GM13976 (cell line): ENCODE data around the gene PRKAG2.
A peak's percentile ranks its signal among the peaks of the same experiment; 100 is the strongest.

Experiments
- DNase-seq: peaks from one replicate; pipeline ENCODE4 v3.0.0; 2012; ENCODE audit warnings: low spot score
- in situ Hi-C: fragments of 300-500 bp; cut with MboI; formaldehyde crosslinking; loops from one replicate; pipeline ENCODE4 v1.12.0; 2022; ENCODE audit warnings: low sequenced_read_pairs, mixed read lengths, inconsistent platforms; ENCODE audit not compliant: unreplicated experiment
- TF ChIP-seq, protein P1 (sequence below): IDR thresholded peaks from 2 replicates; pipeline ENCODE4 v1.5.1; 2012; ENCODE audit warnings: borderline replicate concordance, mild to moderate bottlenecking; ENCODE audit not compliant: insufficient read depth; ENCODE audit errors: extremely low read depth, missing control alignments, control extremely low read depth

PRKAG2 gene

DNA sequence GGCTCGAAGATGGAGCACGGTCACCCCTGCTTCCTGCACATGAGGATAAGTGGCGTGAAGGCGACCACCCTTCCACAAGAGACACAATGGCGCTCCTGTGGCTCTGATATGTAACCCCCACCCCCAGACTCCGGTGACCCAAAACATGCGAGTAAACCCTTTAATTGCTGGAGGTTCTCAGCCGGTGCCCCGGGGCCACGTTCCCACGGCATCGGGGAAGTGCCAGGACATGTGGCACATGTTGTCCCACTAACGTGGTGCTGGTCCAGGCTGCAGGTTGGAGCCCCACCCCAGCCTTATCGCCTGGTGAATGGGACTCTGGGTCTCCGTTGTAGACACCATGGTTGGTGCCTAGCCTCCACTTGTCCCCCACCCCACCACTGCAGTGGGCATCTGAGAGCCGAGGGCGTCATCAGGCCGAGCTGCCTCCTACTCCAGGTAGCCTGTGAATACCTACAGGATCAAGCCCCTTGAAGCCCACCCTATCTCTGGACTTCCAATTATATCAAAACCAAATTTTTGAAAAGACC, 132.8 kb downstream of the PRKAG2 start:
- no peak for DNase-seq
- in situ Hi-C loops = no loop called here
- TF ChIP-seq, protein P1, sequence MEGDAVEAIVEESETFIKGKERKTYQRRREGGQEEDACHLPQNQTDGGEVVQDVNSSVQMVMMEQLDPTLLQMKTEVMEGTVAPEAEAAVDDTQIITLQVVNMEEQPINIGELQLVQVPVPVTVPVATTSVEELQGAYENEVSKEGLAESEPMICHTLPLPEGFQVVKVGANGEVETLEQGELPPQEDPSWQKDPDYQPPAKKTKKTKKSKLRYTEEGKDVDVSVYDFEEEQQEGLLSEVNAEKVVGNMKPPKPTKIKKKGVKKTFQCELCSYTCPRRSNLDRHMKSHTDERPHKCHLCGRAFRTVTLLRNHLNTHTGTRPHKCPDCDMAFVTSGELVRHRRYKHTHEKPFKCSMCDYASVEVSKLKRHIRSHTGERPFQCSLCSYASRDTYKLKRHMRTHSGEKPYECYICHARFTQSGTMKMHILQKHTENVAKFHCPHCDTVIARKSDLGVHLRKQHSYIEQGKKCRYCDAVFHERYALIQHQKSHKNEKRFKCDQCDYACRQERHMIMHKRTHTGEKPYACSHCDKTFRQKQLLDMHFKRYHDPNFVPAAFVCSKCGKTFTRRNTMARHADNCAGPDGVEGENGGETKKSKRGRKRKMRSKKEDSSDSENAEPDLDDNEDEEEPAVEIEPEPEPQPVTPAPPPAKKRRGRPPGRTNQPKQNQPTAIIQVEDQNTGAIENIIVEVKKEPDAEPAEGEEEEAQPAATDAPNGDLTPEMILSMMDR = no peak

DNA sequence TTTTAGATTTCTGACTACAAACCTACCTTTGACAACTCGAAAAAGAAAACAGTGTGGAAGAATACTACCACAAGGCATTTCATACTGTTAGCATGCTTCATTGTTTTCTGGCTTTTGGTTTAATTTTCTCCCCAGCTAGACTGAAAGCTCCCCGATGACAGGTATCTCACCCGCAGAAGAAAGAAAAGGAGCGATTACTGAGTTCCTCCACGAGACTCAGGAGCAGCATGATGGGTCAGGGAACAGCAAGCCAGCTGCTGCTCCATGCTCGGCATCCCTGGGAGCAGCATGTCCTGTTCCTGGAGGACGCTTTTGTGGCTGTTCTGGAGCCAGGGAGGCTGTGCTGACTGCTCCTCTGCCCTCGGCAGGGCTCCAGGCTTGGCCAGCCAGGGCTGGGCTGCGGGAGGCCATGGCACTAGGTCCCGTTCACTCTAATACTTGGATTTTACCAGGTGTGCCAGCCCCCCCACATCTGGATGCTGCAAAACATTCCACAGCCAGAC, 133.4 kb downstream of the PRKAG2 start:
- no peak for DNase-seq
- in situ Hi-C loops = no loop called here
- TF ChIP-seq, protein P1 = no peak

DNA sequence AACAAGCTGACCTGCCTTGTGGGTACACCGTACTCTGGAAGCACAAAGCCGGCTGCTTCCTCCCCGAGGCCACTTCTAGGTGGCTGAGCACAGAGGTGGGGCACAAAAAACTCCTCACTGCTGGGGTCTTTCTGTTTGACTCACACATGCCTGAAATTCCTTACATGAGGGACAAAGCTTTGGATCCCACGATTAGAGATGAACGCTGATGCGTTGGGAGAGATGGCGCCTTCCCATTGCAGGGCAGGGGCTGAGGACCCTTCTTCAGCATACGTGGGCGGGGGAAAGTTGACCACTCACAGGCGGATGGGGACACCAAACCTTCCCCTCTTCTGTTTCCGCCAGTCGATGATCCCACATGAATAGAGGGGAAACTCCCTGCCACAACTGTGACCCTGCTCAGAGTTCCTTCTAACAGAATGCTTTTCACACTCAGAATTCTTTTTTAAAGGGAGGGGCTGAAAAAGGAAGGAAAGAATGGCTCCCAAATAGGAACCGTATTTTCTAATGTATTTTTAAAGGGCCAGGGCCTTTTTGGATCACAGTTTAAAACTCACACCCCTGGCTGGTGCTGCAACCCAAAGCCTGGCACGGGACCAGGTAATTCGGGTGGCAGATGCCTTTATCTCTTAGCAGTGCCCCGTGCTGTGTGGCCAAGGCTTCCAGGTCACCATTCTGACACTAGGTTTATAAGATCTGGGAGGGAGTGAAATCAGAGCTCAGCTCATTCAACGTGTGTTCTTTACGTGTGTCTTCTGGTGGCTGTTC, 134.0 kb downstream of the PRKAG2 start:
- DNase-seq = peak; percentile 64
- in situ Hi-C loops = no loop called here
- TF ChIP-seq, protein P1 = no peak

- TF ChIP-seq, protein P1 = no peak
- no peak for DNase-seq
- in situ Hi-C loops = no loop called here
These were observed 135.3 kb downstream of the PRKAG2 start for GRCh38 chr7:151741585-151741984.

DNA sequence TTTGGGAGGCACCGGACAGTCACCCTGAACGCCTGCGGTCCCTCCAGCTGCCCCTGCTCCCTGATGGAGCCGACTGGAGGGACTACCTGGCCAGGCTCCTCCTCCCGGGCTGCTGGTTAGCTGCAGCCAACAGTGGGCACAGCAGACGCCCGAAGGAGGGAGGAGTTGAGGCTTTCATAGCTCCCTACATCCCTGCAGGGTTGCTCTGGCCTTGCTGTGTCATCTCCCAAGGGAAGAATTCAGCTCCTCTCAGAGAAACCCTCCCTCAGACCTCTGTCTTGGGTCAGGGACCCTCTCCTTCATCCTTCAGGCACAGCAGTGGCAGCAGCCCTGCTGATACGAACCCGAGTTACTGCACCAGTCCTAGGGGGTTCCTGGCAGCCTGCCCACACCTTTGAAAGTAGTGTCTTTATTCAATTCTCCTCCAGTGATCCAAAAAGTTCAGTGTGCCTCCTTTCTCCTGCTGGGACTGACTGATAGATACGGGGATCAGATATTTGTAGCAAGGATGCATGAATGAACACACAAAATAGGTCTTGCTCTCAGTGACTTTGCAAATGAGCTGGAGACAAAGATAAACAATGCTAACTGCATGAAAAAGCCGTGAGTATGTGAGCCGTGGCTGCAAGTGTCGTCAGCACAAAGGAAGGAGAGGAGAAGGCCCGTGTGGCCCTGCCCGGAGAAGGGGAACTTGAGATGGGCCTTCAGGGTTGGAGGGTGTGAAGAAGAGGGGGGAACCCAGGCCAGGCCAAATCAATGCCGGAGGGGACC, 136.6 kb downstream of the PRKAG2 start:
- in situ Hi-C loops = no loop called here
- TF ChIP-seq, protein P1 = no peak
- no peak for DNase-seq

- in situ Hi-C loops = no loop called here
- TF ChIP-seq, protein P1 = no peak
- no peak for DNase-seq
These were observed 138.0 kb downstream of the PRKAG2 start for GRCh38 chr7:151738925-151739324.
